Panc1 (cell line): ENCODE data around the gene KCNK5. TPM values are rescaled to one million over a fixed set of nuclear protein-coding genes. Genes with fewer than 3 reads are reported as not detected.

Source experiments
- ATAC-seq: fragments of 200-7000 bp; cut with Tn5 transposase; 2 replicates; pipeline ENCODE4 v1.9.1; 2020; ENCODE audit warnings: mild to moderate bottlenecking, moderate library complexity
- BruUV-seq: library from RNA; stranded (reverse); fragments of 400-500 nt; replicated peaks from 2 replicates; lab custom pipeline; 2021; lab: Mats Ljungman, UMichigan
- CTCF ChIA-PET: fragments of 300-600 bp; sonication (Branson Sonifier 250); formaldehyde crosslinking; loops from one replicate; lab custom pipeline; 2022; ENCODE audit warnings: antibody characterized with exemption; lab: Charles Lee
- POLR2A ChIA-PET: fragments of 300-600 bp; sonication (Branson Sonifier 250); formaldehyde crosslinking; loops from one replicate; lab custom pipeline; 2022; ENCODE audit warnings: antibody characterized with exemption; lab: Charles Lee
- DNase-seq: peaks from one replicate; pipeline ENCODE4 v3.0.0-alpha.2; 2010; ENCODE audit warnings: low read depth, low spot score
- H3K27ac ChIP-seq: 2 replicates; pipeline ENCODE4 v1.5.1; 2011; ENCODE audit warnings: mild to moderate bottlenecking, low read length, inconsistent platforms
- H3K27me3 ChIP-seq: fragments of 200-500 bp; sonication (Bioruptor generic); 2 replicates; pipeline ENCODE4 v1.6.0; 2014; ENCODE audit warnings: low read length, inconsistent platforms; ENCODE audit not compliant: control insufficient read depth, insufficient read depth
- H3K36me3 ChIP-seq: fragments of 200-500 bp; sonication (Bioruptor generic); 2 replicates; pipeline ENCODE4 v1.5.1; 2014; ENCODE audit warnings: inconsistent platforms, mild to moderate bottlenecking, low read length, moderate library complexity; ENCODE audit not compliant: control insufficient read depth, insufficient read depth
- H3K4me1 ChIP-seq: 2 replicates; pipeline ENCODE4 v1.5.1; 2011; ENCODE audit warnings: inconsistent platforms, mild to moderate bottlenecking, low read length, moderate library complexity; ENCODE audit not compliant: control insufficient read depth, insufficient read depth
- H3K4me3 ChIP-seq, 2 experiments: 2 replicates each; pipeline ENCODE4 v1.5.1; 2011 to 2012; ENCODE audit warnings: low read depth in 2 of 2, low read length in 2 of 2, mild to moderate bottlenecking in 2 of 2, inconsistent platforms in 1 of 2, moderate library complexity in 1 of 2
- H3K9me3 ChIP-seq: fragments of 200-500 bp; sonication (Bioruptor generic); 2 replicates; pipeline ENCODE4 v1.5.1; 2014; ENCODE audit warnings: low read depth, mild to moderate bottlenecking, inconsistent platforms, low read length, moderate library complexity; ENCODE audit not compliant: control insufficient read depth, insufficient read depth
- CTCF ChIP-seq: fragments of 450-650 bp; IDR thresholded peaks from 2 replicates; pipeline ENCODE4 v1.5.1; 2017; ENCODE audit warnings: mild to moderate bottlenecking
- POLR2AphosphoS5 ChIP-seq: IDR thresholded peaks from 2 replicates; pipeline ENCODE4 v1.6.1; 2012; ENCODE audit warnings: mild to moderate bottlenecking, low read depth, low read length, moderate library complexity
- REST ChIP-seq, 2 experiments: IDR thresholded peaks; 2 replicates each; pipeline ENCODE4 v1.6.1; 2011 to 2012; ENCODE audit warnings: low read depth in 2 of 2, control low read depth in 1 of 2, low read length in 1 of 2, mild to moderate bottlenecking in 1 of 2, moderate library complexity in 1 of 2; ENCODE audit not compliant: insufficient read depth in 1 of 2
- SIN3A ChIP-seq: IDR thresholded peaks from 2 replicates; pipeline ENCODE4 v1.6.1; 2012; ENCODE audit warnings: low read depth, mild to moderate bottlenecking, low read length, moderate library complexity, borderline replicate concordance; ENCODE audit not compliant: insufficient read depth
- TCF7L2 ChIP-seq: IDR thresholded peaks from 2 replicates; pipeline ENCODE4 v1.6.1; 2011; ENCODE audit warnings: mild to moderate bottlenecking, low read depth, low read length, inconsistent platforms
- in situ Hi-C: cut with HindIII; loops from 2 replicates; pipeline ENCODE4 v1.10.0; 2016; ENCODE audit warnings: low sequenced_read_pairs, low pct_unique_long_range_greater_than_20kb
- intact Hi-C: fragments of 100-400 bp; cut with micrococcal nuclease; formaldehyde crosslinking; loops from one replicate; pipeline ENCODE4 v1.10.0; 2022; ENCODE audit not compliant: unreplicated experiment
- total RNA-seq: library from RNA; stranded (reverse); gene quantifications from one replicate; pipeline ENCODE4 v1.2.1, GENCODE V29; 2021; ENCODE audit not compliant: unreplicated experiment

Gene KCNK5
- total RNA-seq, 1 experiment from 2014 or later: 0.77 TPM

DNA sequence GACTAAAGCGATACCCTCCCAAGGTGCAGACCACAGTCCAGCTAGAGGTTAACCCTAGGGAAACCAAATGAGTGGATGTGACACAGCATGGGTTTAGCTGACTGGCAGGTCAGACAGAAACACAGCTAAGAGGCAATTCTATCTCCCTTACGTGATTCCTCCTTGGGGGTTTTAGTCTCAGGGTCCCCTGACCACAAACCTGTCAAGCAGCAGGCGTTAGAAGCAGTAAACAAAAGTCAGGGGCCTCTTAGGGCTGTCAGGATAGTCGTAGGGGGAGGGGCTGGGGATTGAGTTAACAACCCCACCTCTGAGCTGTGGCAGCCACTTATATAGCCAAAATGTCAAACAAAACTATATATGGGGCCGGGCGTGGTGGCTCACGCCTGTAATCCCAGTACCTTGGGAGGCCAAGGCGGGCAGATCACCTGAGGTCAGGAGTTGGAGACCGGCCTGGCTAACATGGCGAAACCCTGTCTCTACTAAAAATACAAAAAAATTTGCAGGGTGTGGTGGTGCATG lies 13.6 kb downstream of the KCNK5 start:
- ATAC-seq (0 out of 2 replicates have a peak, but pooled peaks have one; percentile 37), DNase-seq (no peak)
- ChIA-PET POLR2A (no interaction called here), CTCF (no interaction called here)
- Histone ChIP-seq H3K4me3 (no peak overlapping the region), H3K36me3 (no peaks in the 10 kb centered on the region), H3K27ac (no peak overlapping the region), H3K9me3 (no peaks in the 10 kb centered on the region), H3K27me3 (no peaks in the 10 kb centered on the region), H3K4me1 (no peaks in the 10 kb centered on the region)
- in situ Hi-C loops: no loop called here
- TF ChIP-seq REST (IDR thresholded peaks at IDR 0.05; ENCODE audit: insufficient read depth in 1 of 2, low read depth in 2 of 2, low read length in 1 of 2) (no peak), POLR2AphosphoS5 (no peak), TCF7L2 (no peak), SIN3A (no peak), CTCF (no peak)
- BruUV-seq: no TSS peak
- intact Hi-C loops: no loop called here

DNA sequence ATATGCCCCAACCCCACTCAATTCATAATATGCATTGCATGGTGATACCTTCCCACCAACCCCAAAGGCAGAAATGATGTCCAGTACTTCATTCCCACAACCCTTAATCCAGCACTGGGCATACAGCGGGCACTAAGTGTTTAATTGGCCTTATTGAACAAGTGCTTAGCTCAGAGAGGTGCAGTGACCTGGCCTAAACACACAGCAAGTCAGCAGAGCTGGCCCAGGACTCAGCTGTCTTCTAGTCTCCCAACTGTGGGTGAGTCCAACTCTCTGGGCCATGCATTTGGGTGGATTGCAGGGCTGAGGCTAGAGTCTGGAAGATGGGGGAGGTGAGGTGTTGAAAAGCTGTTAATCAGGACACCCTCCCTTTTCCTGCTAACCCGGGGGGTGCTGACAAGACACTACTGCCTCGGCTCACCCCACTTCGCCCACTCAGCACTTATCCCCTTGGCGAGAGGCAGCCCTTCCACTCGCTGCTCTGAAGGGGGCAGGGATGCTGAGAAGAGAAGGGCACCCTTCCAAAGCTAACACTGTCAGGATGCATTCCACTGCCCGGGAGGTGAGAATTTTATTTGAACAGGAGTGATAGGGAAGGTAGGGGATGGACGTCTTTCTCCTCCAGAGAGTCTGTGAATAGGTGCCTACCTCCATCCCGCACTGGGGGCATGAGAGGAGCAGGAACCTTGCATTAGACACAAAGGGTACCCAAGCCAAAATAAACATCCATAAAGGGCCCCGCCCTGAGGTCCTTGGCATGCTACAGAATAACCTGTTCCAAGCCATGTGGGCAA lies 14.2 kb downstream of the KCNK5 start:
- CTCF ChIA-PET: no interaction called here
- Histone ChIP-seq H3K27me3 (no peaks in the 10 kb centered on the region; the same call in 1 of the 2 replicates), H3K36me3 (no peaks in the 10 kb centered on the region), H3K9me3 (no peaks in the 10 kb centered on the region), H3K4me1 (no peaks in the 10 kb centered on the region), H3K27ac (no peak overlapping the region), H3K4me3 (no peak overlapping the region)
- ATAC-seq (0 out of 2 replicates have a peak, but pooled peaks have one; percentile 14), DNase-seq (no peak)
- POLR2A ChIA-PET: no interaction called here
- no peak for TF ChIP-seq POLR2AphosphoS5
- intact Hi-C loops: no loop called here
- BruUV-seq: no TSS peak
- in situ Hi-C loops: no loop called here
